ENCODE measurements around the gene BMPR2. TPM values are rescaled to one million over a fixed set of nuclear protein-coding genes. Genes with fewer than 3 reads are reported as not detected.

Gene BMPR2
- polyA plus RNA-seq, 1 of the 3 experiments (the other 2 are of a cell fraction) = 10.2 TPM

GRCh38 chr2:202608142-202608852 is 232.2 kb downstream of the BMPR2 start:
- 100% methylated on average over 2 of the region's 2 CpGs for WGBS (ENCODE audit: low lambda C conversion rate)
- DNase-seq = no peak
- no peak overlapping the region for H3K9ac ChIP-seq
- no peak overlapping the region for H2AFZ ChIP-seq (ENCODE audit: low read depth)
- H3K9me2 ChIP-seq = no peaks in the 10 kb centered on the region
- ChIA-PET CTCF (no interaction called here), POLR2A (no interaction called here)
- no peak overlapping the region for H3K4me3 ChIP-seq (ENCODE audit: low read depth in 2 of 2, low read length in 1 of 2)
- H3K79me2 ChIP-seq (ENCODE audit: insufficient read depth) = no peaks in the 10 kb centered on the region
- no peak overlapping the region for H3K4me2 ChIP-seq
- H3K9me3 ChIP-seq = no peaks in the 10 kb centered on the region
- no peaks in the 10 kb centered on the region for H4K20me1 ChIP-seq (ENCODE audit: insufficient read depth)
- H3K4me1 ChIP-seq (ENCODE audit: control insufficient read depth in 1 of 2, insufficient read depth in 2 of 2, low read depth in 1 of 2, low read length in 1 of 2) = no peaks in the 10 kb centered on the region
- H3K36me3 ChIP-seq (replicated peaks in 1 of 2; ENCODE audit: control insufficient read depth in 1 of 2, insufficient read depth in 2 of 2, low read length in 1 of 2) = no peaks in the 10 kb centered on the region
- no peaks in the 10 kb centered on the region for H3K27me3 ChIP-seq (ENCODE audit: insufficient read depth)
- H3K27ac ChIP-seq (ENCODE audit: low read depth in 2 of 2, low read length in 1 of 2) = no peak overlapping the region
- no peaks in the 10 kb centered on the region for H3F3A ChIP-seq (replicated peaks; ENCODE audit: insufficient read depth)
- TF ChIP-seq SIN3A (IDR thresholded peaks at IDR 0.05; ENCODE audit: borderline replicate concordance, low read depth, low read length) (no peak), TCF12 (IDR thresholded peaks at IDR 0.05) (no peak), NRF1 (IDR thresholded peaks at IDR 0.05; ENCODE audit: low read depth, low read length) (no peak), JUND (IDR thresholded peaks at IDR 0.05) (no peak), RFX5 (IDR thresholded peaks at IDR 0.05; ENCODE audit: low read length) (no peak), USF1 (IDR thresholded peaks at IDR 0.05; ENCODE audit: borderline replicate concordance, low read depth) (no peak), MEF2A (IDR thresholded peaks at IDR 0.05; ENCODE audit: borderline replicate concordance, low read depth) (no peak), REST (IDR thresholded peaks at IDR 0.05; ENCODE audit: low read depth, low read length) (no peak), IRF3 (IDR thresholded peaks at IDR 0.05; ENCODE audit: low read depth, low read length) (no peak), MXI1 (IDR thresholded peaks at IDR 0.05; ENCODE audit: low read depth, low read length) (no peak), EP300 (IDR thresholded peaks at IDR 0.05; ENCODE audit: borderline replicate concordance in 1 of 2, low read depth in 1 of 2, low read length in 1 of 2) (no peak), YY1 (IDR thresholded peaks at IDR 0.05; ENCODE audit: low read depth) (no peak), POLR2AphosphoS5 (IDR thresholded peaks at IDR 0.05; ENCODE audit: low read depth, low read length) (no peak), SMC3 (IDR thresholded peaks at IDR 0.05; ENCODE audit: low read depth, low read length) (no peak), ELF1 (IDR thresholded peaks at IDR 0.05) (no peak), GATA2 (CRISPR knock-in tag; IDR thresholded peaks at IDR 0.05) (no peak), RCOR1 (IDR thresholded peaks at IDR 0.05; ENCODE audit: low read length) (no peak)
